Caco-2 (cell line): ENCODE measurements around the gene KIAA0513. TPM values are rescaled to one million over a fixed set of nuclear protein-coding genes. Genes with fewer than 3 reads are reported as not detected.

Experiments used
- BruUV-seq: library from RNA; stranded (reverse); fragments of 400-500 nt; replicated peaks from 2 replicates; lab custom pipeline; 2021; lab: Mats Ljungman, UMichigan
- CTCF ChIA-PET: fragments of 300-600 bp; sonication (Branson Sonifier 250); formaldehyde crosslinking; loops from one replicate; lab custom pipeline; 2022; ENCODE audit warnings: antibody characterized with exemption; lab: Charles Lee
- POLR2A ChIA-PET: fragments of 300-600 bp; sonication (Branson Sonifier 250); formaldehyde crosslinking; loops from one replicate; lab custom pipeline; 2022; ENCODE audit warnings: antibody characterized with exemption; lab: Charles Lee
- DNase-seq, 2 experiments: peaks; one replicate each; pipeline versions ENCODE4 v3.0.0 to v3.0.0-alpha.2; 2020 to 2022
- H3K27me3 ChIP-seq: replicated peaks from 2 replicates; pipeline ENCODE4 v1.6.0; 2011; ENCODE audit warnings: low read length; ENCODE audit not compliant: control insufficient read depth, insufficient read depth
- H3K36me3 ChIP-seq: 2 replicates; pipeline ENCODE4 v1.5.1; 2011; ENCODE audit warnings: low read length; ENCODE audit not compliant: control insufficient read depth, insufficient read depth
- H3K4me1 ChIP-seq: fragments of 250-450 bp; sonication (Bioruptor Pico); 2 replicates; pipeline ENCODE4 v1.5.1; 2020; ENCODE audit warnings: mild to moderate bottlenecking
- H3K4me3 ChIP-seq: 2 replicates; pipeline ENCODE4 v1.5.1; 2011; ENCODE audit warnings: low read depth, mild to moderate bottlenecking, control low read depth, low read length
- H3K9me3 ChIP-seq: fragments of 250-450 bp; sonication (Bioruptor Pico); 2 replicates; pipeline ENCODE4 v1.5.1; 2020; ENCODE audit warnings: mild to moderate bottlenecking, moderate library complexity
- H3K27ac Mint-ChIP-seq: one replicate; pipeline ENCODE4 v1.8.0; 2022; ENCODE audit warnings: mixed read lengths; ENCODE audit not compliant: unreplicated experiment
- H3K27me3 Mint-ChIP-seq: one replicate; pipeline ENCODE4 v1.8.0; 2022; ENCODE audit warnings: mixed read lengths; ENCODE audit not compliant: insufficient read depth, unreplicated experiment
- H3K36me3 Mint-ChIP-seq: one replicate; pipeline ENCODE4 v1.8.0; 2022; ENCODE audit warnings: mild to moderate bottlenecking, mixed read lengths; ENCODE audit not compliant: insufficient read depth, unreplicated experiment
- H3K4me1 Mint-ChIP-seq: one replicate; pipeline ENCODE4 v1.8.0; 2022; ENCODE audit warnings: low read depth, mixed read lengths; ENCODE audit not compliant: unreplicated experiment
- H3K4me3 Mint-ChIP-seq: one replicate; pipeline ENCODE4 v1.8.0; 2022; ENCODE audit warnings: mild to moderate bottlenecking, moderate library complexity, mixed read lengths; ENCODE audit not compliant: unreplicated experiment
- H3K9me3 Mint-ChIP-seq: one replicate; pipeline ENCODE4 v1.8.0; 2022; ENCODE audit warnings: mixed read lengths; ENCODE audit not compliant: unreplicated experiment
- CTCF ChIP-seq, 2 experiments: fragments of 200-600 bp in 1 of 2; IDR thresholded peaks; 1 replicate in 1 of 2; 2 replicates in 1 of 2; pipeline versions ENCODE4 v1.5.1 to v1.8.0; 2011 to 2022; ENCODE audit warnings: antibody characterized with exemption in 1 of 2, control low read depth in 1 of 2, inconsistent platforms in 1 of 2, low read depth in 1 of 2, low read length in 1 of 2, mild to moderate bottlenecking in 1 of 2, moderate library complexity in 1 of 2; ENCODE audit not compliant: insufficient read depth in 1 of 2, severe bottlenecking in 1 of 2, unreplicated experiment in 1 of 2
- intact Hi-C: fragments of 100-400 bp; cut with micrococcal nuclease; formaldehyde crosslinking; loops from one replicate; pipeline ENCODE4 v1.10.0; 2022; ENCODE audit not compliant: unreplicated experiment
- total RNA-seq: library from RNA; stranded (reverse); gene quantifications from 2 replicates; pipeline ENCODE4 v1.2.3, GENCODE V29; 2022

Gene KIAA0513
- total RNA-seq, 1 experiment from 2014 or later = 7.9 TPM

DNA sequence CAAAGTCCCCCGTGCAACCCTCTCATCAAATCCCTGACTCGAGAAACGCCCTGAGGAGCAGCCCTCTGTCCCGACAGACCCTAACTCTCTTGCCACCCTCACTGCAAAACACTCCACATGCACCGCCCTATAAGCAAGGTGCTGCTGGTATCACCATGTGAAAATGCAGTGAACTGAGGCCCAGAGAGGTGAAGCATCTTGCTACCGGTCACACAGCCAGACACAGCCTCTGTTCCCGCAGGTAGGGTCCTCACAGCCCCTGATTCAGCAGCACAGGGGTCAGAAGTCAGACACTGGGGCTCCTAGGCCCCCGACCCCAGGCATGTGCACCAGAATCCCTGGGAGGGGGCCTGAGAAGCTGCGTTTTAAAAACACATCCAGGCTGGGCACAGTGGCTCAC is 83.6 kb downstream of the KIAA0513 start:
- no peak for TF ChIP-seq CTCF (IDR thresholded peaks at IDR 0.05; ENCODE audit: insufficient read depth in 1 of 2, low read depth in 1 of 2, low read length in 1 of 2, severe bottlenecking in 1 of 2, unreplicated experiment in 1 of 2)
- intact Hi-C loops = no loop called here
- Mint-ChIP-seq H3K27ac (no peak overlapping the region), H3K9me3 (no peaks in the 10 kb centered on the region), H3K36me3 (peaks cover 6% of the 10 kb centered on the region), H3K27me3 (no peaks in the 10 kb centered on the region), H3K4me1 (peaks cover 7% of the 10 kb centered on the region), H3K4me3 (no peak overlapping the region)
- no peaks in the 10 kb centered on the region for H3K9me3 ChIP-seq
- no peaks in the 10 kb centered on the region for H3K27me3 ChIP-seq
- ChIA-PET POLR2A (no interaction called here), CTCF (no interaction called here)
- no TSS peak for BruUV-seq
- DNase-seq = no peak
- no peaks in the 10 kb centered on the region; the same call in 1 of the 2 replicates for H3K4me1 ChIP-seq
- H3K4me3 ChIP-seq = no peak overlapping the region
- no peaks in the 10 kb centered on the region for H3K36me3 ChIP-seq

DNA sequence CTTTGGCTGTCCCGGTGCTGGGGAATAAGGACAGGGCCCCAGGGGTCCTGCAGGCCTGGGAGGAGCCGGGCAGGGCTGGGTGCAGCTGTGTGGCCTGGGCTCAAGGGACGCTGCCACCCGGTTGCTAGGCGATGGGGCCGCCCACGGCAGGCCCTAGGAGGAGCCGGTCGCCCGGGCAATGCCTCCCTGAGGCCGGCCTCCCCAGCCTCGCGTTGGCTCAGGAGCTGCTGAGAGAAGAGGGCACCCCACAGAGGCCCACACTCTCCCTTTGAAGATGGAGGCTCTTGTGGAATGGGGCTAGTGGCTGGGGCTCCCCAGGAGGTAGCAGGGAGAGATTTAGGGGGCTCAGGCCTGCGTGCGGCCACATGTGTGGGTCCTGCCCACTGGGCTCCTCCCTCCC is 84.8 kb downstream of the KIAA0513 start, which contains the start of gene CIBAR2:
TSS of gene CIBAR2 (minus strand) at position 109 of the 400 bp plus-strand sequence. CDS start 120 bp downstream, outside the sequence.
- no peaks in the 10 kb centered on the region for H3K27me3 Mint-ChIP-seq
- peaks cover 6% of the 10 kb centered on the region for H3K36me3 Mint-ChIP-seq
- Histone ChIP-seq H3K9me3 (no peaks in the 10 kb centered on the region), H3K27me3 (no peaks in the 10 kb centered on the region), H3K4me1 (no peaks in the 10 kb centered on the region; the same call in 1 of the 2 replicates), H3K4me3 (no peak within 1 kb of the TSS), H3K36me3 (no peaks in the 10 kb centered on the region)
- no peak for DNase-seq
- BruUV-seq = no TSS peak
- peaks cover 7% of the 10 kb centered on the region for H3K4me1 Mint-ChIP-seq
- ChIA-PET CTCF (interaction anchor here (1.0 kb wide), 1 partner anchor 9 kb away, joined by 3 read pairs; no protein-coding TSS in a partner anchor), POLR2A (no interaction called here)
- TF ChIP-seq CTCF (IDR thresholded peaks at IDR 0.05; ENCODE audit: insufficient read depth in 1 of 2, low read depth in 1 of 2, low read length in 1 of 2, severe bottlenecking in 1 of 2, unreplicated experiment in 1 of 2) = no peak
- H3K27ac Mint-ChIP-seq = no peak within 1 kb of the TSS
- intact Hi-C loops = no loop called here
- no peaks in the 10 kb centered on the region for H3K9me3 Mint-ChIP-seq
- H3K4me3 Mint-ChIP-seq = no peak within 1 kb of the TSS

DNA sequence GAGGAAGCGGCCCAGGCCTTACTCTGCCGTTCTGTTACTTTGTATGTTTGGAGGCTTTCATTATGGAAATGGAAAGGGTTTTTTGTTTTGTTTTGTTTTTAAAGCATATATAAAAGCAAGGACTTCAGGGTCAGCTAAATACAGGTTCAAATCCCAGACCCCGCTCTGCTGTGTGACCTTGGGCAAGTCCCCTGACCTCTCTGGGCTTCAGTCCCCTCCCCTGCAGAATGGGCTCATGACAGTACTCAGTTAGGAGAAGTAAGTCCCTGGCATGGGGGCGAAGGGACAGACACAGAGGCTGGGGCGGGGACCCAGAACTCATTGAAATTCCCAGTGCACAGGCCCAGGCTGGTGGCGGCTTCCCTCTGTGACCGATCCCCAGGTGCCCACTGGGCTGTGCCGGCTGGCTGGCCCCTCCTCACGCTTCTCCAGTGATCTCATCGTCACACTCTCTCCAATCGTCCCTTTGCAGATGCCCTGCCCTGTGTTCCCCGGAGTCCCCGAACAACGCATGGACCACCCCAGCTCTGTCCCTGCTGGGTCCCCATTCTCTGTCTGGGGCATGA is 85.7 kb downstream of the KIAA0513 start:
- no peak for TF ChIP-seq CTCF (IDR thresholded peaks at IDR 0.05; ENCODE audit: insufficient read depth in 1 of 2, low read depth in 1 of 2, low read length in 1 of 2, severe bottlenecking in 1 of 2, unreplicated experiment in 1 of 2)
- intact Hi-C loops = no loop called here
- ChIA-PET POLR2A (no interaction called here), CTCF (interaction anchor here (1.0 kb wide), 1 partner anchor 10 kb away, joined by 3 read pairs; no protein-coding TSS in a partner anchor)
- Mint-ChIP-seq H3K27me3 (no peaks in the 10 kb centered on the region), H3K36me3 (peaks cover 6% of the 10 kb centered on the region), H3K27ac (no peak overlapping the region), H3K4me1 (peaks cover 7% of the 10 kb centered on the region), H3K9me3 (no peaks in the 10 kb centered on the region), H3K4me3 (no peak overlapping the region)
- no peaks in the 10 kb centered on the region; the same call in 1 of the 2 replicates for H3K4me1 ChIP-seq
- no peak overlapping the region for H3K4me3 ChIP-seq
- no peaks in the 10 kb centered on the region; the same call in 1 of the 2 replicates for H3K9me3 ChIP-seq
- no TSS peak for BruUV-seq
- no peaks in the 10 kb centered on the region for H3K36me3 ChIP-seq
- no peak for DNase-seq
- H3K27me3 ChIP-seq = no peaks in the 10 kb centered on the region
